Measurements from ENCODE around the gene GFY.
"Not testable (repeated sequence)": the region's sequence is repeated elsewhere in the genome, so short reads cannot be mapped to it uniquely, and the experiment has no call there.

- not testable (repeated sequence) for TF ChIP-seq POLR2A, CTCF (IDR thresholded peaks at IDR 0.05)
Measured at GRCh38 chr19:49461130-49461529, 35.9 kb downstream of the GFY start.
